T1000 (cell line): ENCODE measurements around the gene GNB2.
"Not testable (repeated sequence)": the region's sequence is repeated elsewhere in the genome, so short reads cannot be mapped to it uniquely, and the experiment has no call there.

Source experiments
- DNase-seq: peaks from one replicate; lab custom pipeline; 2025; ENCODE audit warnings: mixed read lengths; lab: John Stamatoyannopoulos, UW

The GNB2 gene

DNA sequence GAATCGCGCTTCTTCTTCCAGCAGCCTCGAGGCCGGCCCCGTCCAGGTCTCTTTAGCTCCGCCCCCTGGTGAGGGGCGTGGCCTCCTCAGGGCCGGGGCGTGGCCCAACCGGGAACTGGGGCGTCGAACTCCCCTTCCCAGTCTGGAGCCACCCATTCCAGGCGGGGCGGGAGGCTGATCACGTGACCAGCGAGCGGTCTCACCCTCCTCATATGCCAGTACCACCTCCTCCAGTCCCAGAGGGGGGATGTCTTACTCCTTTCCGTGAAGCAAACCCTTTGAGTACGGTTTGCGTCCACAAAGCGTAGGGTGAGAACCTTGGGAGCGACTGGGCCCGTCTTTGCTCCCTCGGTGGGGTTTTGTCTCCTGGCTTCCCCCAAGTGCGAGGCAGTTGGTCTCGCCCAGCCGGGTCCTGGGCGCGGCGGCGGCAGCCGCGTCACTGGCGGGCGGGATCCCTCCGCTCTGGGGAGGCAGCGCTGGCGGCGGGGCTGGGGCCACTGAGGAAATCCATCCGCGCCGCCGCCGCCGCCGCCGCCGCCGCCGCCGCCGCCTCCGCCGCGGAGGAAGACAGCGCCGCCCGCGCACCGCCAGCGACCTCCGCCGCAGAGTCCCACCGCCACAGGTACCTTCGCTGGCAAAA is at the start of gene GNB2:
TSS of gene GNB2 (plus strand) at position 439 of the 640 bp plus-strand sequence. CDS start 2,526 bp downstream, outside the sequence.
- DNase-seq: peak; percentile 92

DNA sequence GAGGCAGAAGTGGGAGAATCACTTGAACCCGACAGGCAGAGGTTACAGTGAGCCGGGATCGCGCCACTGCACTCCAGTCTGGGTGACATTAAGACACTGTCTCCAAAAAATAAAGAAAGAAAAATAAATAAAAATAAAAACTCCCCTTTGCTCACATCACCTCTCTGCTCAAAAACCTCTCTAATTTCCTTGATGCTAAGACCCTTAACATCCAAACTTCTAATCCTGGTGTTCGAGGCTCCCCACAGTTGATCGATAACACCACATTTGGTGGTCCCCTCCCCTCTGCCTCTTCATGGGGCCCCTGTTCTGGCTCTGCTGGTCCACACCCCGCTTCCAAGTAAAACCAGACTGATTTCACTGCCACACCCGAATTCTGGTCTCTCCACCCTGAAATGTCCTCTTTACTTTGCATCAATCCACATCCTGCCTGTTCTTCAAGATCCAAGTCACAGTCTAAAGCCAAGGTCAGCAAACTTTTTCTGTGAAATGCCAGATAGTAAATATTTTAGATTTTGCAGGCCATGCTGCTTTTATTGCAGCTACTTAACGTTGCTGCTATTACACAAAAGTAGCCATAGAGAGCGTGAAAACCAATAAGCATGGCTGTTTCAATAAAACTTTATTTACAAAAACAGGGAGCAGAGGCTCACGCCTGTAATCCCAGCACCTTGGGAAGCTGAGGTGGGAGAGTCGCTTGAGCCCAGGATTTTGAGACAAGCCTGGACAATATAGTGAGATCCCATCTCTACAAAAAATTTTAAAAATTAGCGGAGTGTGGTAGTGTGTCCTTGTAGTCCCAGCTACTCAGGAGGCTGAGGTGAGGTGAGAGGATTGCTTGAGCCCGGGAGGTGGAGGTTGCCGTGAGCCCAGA is 49.4 kb upstream of the GNB2 start:
- DNase-seq: no peak

DNA sequence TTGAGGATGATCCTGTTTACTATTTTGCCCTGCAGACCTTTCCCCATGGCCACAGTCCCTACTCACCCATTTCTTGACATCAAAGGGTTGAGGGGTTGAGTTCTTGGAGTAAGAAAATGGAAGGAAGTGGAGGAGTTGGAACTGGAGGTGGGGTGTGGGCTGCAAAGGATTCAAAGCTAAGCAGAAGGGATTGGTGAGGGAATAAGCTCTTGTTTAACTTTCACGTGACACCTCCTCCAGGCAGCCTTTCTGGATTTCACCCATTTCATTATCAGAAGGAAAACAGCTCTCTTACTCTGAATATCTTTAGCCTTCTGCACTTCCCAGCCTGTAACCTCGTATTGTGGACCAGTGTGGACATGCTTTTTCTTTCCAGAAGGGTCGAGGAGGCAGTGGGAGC is 47.5 kb upstream of the GNB2 start:
- no peak for DNase-seq

DNA sequence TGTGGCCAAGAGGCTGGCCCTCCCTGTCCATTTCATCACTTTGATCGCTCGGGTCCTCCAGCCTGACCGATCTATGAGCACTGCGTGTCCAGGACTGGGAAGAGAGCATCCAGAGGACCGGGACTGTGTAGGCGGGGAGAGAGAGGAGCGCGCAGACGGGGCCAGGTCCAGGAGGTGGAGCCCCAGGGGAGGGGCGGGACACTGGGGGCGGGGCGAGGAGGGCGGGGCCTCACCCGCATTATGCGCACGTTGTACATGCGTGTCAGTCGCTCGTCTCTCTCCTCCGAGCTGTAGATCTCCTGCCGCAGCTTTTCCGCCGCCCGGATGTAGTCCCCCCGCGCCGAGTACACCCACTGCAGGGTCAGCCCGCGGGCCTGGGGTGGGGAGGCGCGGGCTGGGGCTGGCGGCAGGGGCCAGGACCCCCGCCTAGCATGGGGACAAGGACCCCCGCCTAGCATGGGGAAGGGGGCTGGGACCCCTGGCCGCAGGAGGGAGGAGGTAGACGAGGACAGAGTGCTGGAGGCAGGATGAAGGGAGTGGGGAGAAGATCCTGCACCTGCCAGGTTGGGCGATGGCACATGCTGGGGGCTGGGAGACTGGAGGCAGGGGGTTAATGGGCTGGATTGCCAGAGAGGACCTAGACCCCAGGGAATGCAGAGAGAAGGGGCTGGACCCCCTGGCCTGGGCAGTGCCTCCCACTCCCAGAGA is 46.9 kb upstream of the GNB2 start:
- peak; percentile 68 for DNase-seq

DNA sequence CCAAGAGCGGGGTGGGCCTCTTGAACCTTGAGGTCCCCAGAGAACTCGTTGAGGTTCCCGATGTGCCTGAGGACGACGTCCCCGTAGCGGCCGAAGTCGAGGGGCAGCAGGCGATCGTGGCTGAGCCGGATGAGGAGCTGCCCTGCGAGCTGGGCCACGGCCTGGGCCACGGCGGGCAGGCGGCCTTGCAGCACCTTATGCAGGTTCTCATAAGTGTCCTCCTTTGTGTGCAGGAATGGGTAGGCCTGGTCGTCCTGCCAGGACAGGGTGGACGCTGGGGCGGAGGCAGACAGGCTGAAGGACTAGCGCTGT is 46.3 kb upstream of the GNB2 start:
- DNase-seq: no peak

DNA sequence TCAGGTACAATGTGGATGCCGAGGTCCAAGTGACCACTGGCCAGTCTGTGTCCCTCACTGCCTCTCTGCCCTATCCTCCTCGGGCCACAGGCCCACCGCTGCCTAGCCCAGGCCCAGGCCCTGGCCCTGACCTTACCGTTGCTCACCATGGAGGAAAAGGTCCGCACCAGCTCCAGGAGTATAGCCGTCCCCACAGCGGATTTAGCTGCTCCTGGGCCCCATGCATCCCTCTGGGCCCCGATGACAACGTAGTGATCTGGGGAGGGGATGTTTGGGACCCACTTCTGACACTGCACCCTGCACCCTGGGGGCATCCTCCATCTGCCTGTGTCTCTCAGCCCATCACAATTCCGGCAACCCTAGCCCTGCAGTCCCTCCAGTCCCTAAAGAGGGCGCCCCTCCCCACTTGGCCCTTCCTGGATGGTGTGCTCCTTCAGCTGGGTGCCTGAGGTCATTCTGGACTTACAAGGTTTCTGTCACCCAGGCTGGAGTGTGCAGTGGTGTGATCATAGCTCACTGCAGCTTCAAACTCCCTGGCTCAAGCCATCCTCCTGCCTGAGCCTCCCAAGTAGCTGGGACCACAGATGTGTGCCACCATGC is 44.3 kb upstream of the GNB2 start:
- DNase-seq: no peak

DNA sequence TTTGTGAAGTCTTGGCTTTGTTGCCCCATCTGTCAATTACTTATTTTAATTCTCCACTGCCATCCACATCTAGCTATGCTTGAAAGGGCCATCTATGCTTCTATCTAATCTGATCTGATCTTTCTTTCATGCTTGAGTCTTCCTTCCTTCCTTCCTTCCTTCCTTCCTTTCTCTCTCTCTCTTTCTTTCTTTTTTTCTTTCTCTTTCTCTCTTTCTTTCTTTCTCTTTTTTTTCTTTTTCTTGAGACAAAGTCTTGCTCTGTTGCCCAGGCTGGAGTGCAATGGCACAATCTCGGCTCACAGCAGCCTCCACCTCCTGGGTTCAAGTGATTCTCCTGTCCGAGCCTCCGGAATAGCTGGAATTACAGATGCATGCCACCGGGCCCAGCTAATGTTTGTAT is 43.5 kb upstream of the GNB2 start:
- DNase-seq: no peak

DNA sequence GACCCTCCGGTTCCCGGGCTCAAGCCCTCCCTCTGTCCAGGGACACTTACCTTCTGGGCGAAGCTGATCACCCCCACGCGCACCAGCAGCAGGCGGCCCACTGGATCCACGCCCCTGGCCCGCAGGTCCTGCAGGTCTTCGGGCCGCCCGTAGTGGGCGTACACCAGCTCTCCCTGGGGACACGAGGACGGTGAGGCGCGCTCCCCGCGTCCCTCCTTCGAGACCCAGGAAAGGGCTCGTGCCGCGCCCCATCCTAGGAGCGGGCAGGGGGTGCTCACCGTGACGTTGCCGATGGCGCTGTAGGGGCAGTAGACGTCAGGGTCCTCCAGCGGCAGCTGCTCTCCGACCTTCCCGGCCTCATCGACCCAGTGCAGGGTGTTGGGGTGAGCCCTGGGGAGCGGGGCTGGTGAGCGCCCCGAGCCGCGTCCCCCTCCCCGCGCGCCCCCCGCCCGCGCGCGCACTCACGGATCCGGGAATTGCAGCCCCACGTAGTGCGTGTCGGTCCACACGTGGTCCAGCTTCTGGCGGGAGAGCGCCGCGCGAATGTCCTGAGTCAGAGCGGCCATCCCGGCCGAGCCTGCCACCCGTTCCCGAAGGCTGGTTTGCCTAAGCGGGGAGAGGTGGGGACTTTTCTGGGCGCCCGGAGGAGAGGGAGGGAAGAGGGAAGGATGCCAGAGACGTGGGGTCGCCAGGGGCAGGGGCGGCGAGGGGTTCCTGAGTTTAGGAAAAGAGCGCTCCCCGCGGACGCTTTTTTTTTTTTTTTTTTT is 40.4 kb upstream of the GNB2 start:
- no peak for DNase-seq

DNA sequence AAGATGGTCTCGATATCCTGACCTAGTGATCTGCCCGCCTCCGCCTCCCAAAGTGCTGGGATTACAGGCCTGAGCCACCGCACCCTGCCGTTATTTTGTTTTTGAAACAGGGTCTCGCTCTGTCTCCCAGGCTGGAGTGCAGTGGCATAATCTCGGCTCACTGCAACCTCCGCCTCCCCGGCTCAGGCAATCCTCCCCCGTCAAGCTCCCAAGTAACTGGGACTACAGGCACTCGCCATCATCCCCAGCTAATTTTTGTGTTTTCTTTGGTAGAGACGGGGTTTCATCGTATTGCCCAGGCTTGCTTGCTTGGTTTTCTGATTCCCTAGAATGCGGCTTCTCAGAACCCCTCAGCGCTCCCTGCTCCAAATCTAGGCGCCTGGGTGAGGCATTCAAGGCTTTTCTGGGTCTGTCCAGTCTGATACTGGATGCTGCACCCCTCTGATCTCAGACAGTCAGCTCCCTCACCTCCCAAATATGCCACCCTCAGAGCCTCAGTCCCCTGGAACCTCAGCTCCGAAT is 33.5 kb upstream of the GNB2 start:
- DNase-seq: no peak

DNA sequence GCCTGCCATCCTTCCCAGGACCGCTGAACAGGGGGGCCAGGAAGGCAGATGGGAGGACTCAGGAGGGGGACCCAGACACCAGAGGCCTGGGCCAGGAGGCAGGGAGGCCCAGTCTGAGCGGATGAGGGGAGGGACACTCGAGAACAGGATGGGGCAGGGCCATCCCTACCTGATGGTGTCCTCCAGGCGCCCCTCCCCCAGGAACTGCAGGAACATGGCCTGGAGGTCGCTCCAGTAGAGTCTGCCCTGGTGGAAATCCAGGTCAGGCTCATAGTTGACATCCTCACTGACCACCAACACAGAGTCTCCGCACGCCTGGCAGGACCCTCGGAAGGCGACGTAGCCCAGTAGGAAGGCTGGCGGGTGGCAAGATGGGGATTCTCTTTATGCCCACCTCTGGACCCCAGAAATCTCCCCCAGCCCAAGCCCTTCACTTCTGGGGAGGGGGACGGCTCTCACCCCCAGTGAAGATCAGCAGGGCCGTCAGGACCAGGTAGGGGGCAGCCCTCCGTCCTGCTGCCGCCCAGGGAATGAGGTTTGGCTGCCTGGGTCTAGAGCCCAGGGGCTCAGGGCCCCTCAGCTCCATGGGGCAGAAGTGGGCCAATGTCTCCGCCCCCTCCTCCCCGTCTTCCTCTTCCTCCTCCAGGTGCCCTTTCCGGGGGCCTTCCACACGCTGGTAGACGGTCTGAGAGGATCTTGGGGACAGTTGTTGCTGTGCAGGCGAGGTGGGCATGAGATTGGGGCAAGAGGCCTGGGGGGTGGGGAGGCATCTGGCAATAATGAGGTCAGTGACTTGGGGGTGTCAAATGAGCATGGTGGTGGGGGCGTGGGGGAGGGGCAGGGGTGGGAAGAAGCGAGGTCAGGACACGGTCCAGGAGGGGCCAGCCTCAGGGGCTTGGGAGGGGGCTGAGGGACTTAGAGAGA is 32.8 kb upstream of the GNB2 start:
- no peak for DNase-seq

DNA sequence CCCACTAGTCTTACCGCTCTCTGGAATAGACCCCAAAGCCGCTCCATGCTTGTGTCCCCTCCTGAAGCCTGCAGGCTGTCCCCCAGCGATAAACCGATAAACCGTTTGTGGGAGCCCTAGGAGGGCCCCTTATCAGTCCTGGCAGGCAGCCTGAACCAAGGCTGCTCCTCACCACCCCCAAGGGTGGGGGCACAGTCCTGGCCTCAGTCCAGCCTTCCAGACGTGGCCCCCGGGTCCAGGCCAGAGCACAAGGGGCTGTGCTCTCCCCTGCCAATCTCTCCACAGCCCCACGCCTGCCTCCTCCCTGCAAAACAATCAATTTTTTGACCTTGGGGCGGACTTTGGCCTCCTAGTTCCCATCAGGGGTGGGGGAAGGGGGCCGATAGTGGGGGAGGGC is 32.1 kb upstream of the GNB2 start, which contains the start of gene TFR2:
TSS of gene TFR2 (minus strand) at position 90 of the 397 bp plus-strand sequence. CDS start at position 47, 43 bp downstream.
- DNase-seq: no peak

DNA sequence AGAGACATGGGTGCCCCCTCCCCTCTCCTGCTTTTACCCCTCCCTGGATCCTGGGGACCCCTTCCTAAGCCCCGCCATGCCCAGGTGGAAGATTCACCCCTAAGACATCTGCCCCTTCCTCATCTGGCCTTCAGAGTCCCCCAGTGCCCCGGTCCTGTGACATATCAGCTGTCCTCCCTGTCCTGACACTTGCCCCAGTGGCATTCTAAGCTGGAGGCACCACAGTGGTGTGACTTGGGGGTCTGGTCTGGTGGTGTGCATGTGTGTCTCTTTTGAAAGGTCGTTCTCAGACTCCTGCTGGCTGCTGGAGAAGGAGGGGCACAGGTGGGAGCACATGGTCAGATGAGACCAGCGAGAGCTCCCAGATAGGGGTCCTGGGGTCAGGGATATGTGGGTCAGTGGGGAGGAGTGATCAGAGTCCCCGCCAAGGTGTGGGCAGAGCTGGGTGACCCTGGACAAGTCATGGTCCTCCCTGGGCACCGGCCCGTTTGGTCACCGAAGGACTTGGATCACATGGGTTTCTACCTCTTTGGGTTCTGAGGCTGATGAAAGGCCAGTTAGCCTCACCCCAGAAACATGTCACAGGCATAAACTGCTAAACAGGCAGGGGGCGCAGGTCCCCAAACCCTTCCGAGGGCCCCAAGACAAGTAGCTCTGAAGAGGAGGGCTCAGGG is 31.5 kb upstream of the GNB2 start:
- no peak for DNase-seq

DNA sequence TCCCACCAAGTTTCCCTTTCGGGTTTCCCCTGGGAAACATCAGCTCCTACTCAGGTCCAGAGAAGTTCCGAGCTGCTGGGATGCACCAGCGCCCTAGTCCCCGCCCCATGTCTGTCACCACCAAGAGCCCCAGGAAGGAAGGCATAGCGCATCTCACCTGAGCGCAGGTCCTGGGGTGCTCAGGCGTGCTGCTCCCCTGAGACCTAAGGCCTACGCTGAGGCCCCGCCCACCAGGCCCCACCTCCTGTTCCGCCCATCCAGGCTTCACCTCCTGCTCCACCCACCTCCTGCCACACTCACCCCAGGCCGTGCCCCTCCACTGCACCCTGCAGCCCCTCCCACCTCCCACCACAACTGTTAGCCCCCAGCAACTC is 31.0 kb upstream of the GNB2 start:
- no peak for DNase-seq

DNA sequence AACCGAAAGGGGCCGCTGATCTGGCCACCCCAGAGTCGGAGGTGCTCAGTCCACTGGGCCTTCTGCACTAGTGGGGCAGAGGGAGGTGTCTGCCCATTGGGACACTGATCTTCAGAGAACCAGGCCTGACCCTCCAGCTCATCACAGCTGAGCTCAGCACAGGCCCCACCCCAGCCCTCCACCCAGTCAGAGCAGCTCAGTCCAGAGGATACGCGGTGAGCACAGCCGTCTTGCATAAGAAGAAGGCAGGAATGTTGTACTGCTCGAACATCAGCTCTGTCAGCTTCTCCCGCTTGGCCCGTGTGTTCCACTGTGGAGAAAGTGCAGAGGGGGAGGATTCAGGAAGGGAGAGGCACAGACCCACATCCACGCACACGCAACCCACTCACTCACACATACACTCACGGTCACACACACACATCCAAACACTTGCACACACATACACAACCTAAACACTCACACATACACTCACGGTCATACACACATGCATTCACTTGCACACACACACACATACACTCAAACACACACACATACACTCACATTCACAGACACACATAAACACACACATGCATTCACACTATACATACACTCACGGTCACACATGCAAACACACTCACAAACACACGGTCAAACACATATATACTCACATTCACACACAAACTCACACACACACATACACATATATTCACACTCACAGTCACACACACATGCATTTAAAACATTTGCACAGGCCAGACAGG is 23.5 kb upstream of the GNB2 start:
- DNase-seq: no peak

DNA sequence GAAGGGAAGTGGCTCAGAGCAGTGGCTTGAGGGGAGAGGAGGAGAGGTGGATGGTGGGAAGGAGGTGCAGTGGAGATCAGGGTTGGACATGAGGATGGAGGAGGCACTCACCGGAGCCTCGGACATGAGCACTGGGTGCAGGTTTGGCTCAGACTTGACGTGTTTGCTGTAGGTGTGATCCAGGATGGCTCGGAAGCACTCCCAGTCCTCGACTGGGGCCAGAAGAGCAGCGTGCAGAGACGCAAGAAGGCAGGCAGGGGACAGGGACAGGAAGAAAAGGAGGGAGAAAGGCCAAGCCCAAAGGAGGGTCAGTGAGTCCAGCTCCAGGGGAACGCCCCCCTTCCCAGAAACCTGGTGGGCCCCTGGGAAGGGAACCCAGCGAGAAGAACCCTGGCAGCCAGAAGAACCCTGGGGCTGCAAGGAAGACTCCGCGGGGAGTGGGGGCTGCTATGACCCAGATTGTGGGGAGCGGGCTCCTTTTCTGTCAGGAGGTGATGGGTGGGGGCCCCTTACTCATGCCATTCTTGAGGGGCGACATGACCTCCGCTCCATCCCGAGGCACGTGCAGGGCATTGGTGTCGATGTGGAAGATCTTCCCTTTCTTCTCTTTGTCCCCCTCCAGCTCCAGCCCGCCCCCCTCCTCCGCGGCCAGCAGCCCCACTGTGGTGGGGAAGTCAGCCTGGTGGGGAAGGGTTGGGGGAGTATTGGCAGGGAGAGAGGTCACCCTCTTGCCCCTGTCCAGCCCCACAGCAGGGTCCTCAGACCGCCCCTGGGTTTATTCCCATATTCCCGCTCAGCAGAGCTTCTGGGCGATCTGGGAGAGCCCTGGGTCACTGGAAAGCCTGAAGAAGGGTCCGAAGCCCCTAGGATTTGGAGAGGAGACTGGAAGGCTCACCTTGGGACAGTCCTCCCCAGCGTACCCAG is 18.4 kb upstream of the GNB2 start:
- no peak for DNase-seq

DNA sequence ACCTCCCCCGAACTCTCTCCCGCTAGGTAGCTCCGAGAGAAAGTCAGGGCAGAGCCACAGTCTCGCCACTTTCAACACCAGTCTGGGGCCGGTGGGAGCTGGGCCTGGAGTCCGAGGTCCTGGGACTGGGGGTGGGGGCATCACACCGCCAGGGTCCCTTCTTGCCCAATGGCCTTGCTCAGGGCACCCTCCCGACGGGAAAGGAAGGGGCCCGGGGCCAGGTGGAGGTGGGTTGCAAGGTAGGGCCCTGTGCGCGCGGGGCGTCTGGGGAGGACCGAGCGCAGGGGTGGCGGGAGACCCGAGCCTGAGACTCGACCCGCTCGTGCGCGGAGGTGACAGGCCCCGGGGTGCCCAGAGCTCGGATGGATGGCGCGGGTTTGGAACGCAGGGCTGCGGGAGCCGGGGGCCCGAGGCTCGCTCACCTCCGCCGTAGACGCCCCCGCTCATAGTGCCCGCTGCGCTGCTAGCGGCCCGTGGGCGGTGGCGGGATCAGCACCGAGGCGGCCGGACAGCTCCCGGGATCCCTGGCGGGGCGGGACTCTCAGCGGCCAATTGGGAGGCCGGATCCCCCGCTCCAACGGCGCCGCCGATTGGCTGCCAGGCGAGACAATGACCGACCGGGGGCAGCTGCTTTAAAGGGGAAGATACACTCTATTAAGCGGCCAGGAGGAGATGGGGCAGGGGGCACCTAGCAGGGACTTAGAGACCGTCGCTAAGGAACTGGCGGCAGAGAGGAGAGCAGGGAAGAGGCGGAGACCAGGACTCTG is 17.4 kb upstream of the GNB2 start, which contains the start of gene ACTL6B:
TSS of gene ACTL6B (minus strand) at position 541 of the 767 bp plus-strand sequence. CDS start at position 447, 94 bp downstream.
- DNase-seq: no peak

DNA sequence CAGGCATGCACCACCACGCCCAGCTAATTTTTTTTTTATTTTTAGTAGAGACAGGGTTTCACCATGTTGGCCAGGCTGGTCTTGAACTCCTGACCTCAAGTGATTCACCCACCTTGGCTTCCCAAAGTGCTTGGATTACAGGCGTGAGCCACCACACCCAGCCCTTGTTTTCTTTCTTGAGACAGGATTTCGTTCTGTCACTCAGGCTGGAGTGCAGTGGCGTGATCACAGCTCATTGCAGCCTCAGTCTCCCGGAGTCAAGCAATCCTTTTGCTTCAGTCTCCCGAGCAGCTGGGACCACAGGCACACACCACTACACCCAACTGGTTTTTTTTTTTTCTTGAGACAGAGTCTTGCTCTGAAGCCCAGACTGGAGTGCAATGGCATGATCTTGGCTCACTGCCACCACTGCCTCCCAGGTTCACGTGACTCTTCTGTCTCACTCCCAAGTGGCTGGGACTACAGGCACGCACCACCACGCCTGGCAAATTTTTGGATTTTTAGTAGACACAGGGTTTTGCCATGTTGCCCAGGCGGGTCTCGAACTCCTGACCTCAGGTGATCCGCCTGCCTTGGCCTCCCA is 11.3 kb upstream of the GNB2 start:
- DNase-seq: not testable (repeated sequence)
